Measurements from ENCODE around the gene MYO16. TPM values are rescaled to one million over a fixed set of nuclear protein-coding genes. Genes with fewer than 3 reads are reported as not detected.

MYO16 gene
- total and polyA plus RNA-seq, 2 donors (not counting 1 experiment from before 2014, with no cell fraction given), result under 0.01 to 0.01 TPM

- H3K36me3 ChIP-seq (ENCODE audit: control insufficient read depth, insufficient read depth, low read length), result no peaks in the 10 kb centered on the region
- H3K4me3 ChIP-seq (replicated peaks in 1 of 4; ENCODE audit: control extremely low read depth in 1 of 4, insufficient read depth in 1 of 4, low read depth in 3 of 4, low read length in 4 of 4), result no peak overlapping the region
- no peak overlapping the region for H3K27ac ChIP-seq (ENCODE audit: insufficient read depth, low read length)
- TF ChIP-seq, protein P1, sequence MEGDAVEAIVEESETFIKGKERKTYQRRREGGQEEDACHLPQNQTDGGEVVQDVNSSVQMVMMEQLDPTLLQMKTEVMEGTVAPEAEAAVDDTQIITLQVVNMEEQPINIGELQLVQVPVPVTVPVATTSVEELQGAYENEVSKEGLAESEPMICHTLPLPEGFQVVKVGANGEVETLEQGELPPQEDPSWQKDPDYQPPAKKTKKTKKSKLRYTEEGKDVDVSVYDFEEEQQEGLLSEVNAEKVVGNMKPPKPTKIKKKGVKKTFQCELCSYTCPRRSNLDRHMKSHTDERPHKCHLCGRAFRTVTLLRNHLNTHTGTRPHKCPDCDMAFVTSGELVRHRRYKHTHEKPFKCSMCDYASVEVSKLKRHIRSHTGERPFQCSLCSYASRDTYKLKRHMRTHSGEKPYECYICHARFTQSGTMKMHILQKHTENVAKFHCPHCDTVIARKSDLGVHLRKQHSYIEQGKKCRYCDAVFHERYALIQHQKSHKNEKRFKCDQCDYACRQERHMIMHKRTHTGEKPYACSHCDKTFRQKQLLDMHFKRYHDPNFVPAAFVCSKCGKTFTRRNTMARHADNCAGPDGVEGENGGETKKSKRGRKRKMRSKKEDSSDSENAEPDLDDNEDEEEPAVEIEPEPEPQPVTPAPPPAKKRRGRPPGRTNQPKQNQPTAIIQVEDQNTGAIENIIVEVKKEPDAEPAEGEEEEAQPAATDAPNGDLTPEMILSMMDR (conservative IDR thresholded peaks at IDR 0.05 in 1 of 2, IDR thresholded peaks at IDR 0.05 in 1 of 2; ENCODE audit: low read depth in 1 of 2, low read length in 2 of 2), result no peak
- TF ChIP-seq EZH2 (IDR thresholded peaks at IDR 0.05; ENCODE audit: low read length, missing control alignments), result no peak
- H3K79me2 ChIP-seq (ENCODE audit: control insufficient read depth, insufficient read depth, low read length), result no peaks in the 10 kb centered on the region
- no peak for DNase-seq (ENCODE audit: low read depth in 2 of 2)
- H2AFZ ChIP-seq (ENCODE audit: low read length), result no peak overlapping the region
- H3K9ac ChIP-seq (ENCODE audit: insufficient read depth, low read length), result no peak overlapping the region
- H3K4me1 ChIP-seq (ENCODE audit: control insufficient read depth, extremely low read depth, insufficient read depth, low read length), result peaks cover 11% of the 10 kb centered on the region
- no peaks in the 10 kb centered on the region for H3K27me3 ChIP-seq (ENCODE audit: control insufficient read depth, insufficient read depth, low read length)
- no peaks in the 10 kb centered on the region for H4K20me1 ChIP-seq (ENCODE audit: control insufficient read depth, extremely low read depth, insufficient read depth, low read length)
- no peak overlapping the region for H3K4me2 ChIP-seq (ENCODE audit: extremely low read depth, insufficient read depth, low read length)
- no peaks in the 10 kb centered on the region for H3K9me3 ChIP-seq (ENCODE audit: control insufficient read depth, insufficient read depth, low read depth, low read length)
Measured at GRCh38 chr13:109159650-109160309, 530.4 kb downstream of the MYO16 start.

- no peak overlapping the region for H3K9ac ChIP-seq (ENCODE audit: insufficient read depth, low read length)
- H3K4me1 ChIP-seq (ENCODE audit: control insufficient read depth, extremely low read depth, insufficient read depth, low read length), result peaks cover 8% of the 10 kb centered on the region
- H3K4me2 ChIP-seq (ENCODE audit: extremely low read depth, insufficient read depth, low read length), result no peak overlapping the region
- no peaks in the 10 kb centered on the region for H3K36me3 ChIP-seq (ENCODE audit: control insufficient read depth, insufficient read depth, low read length)
- no peak overlapping the region for H3K4me3 ChIP-seq (replicated peaks in 1 of 4; ENCODE audit: control extremely low read depth in 1 of 4, insufficient read depth in 1 of 4, low read depth in 3 of 4, low read length in 4 of 4)
- no peaks in the 10 kb centered on the region for H3K9me3 ChIP-seq (ENCODE audit: control insufficient read depth, insufficient read depth, low read depth, low read length)
- no peak overlapping the region for H2AFZ ChIP-seq (ENCODE audit: low read length)
- no peaks in the 10 kb centered on the region for H4K20me1 ChIP-seq (ENCODE audit: control insufficient read depth, extremely low read depth, insufficient read depth, low read length)
- H3K79me2 ChIP-seq (ENCODE audit: control insufficient read depth, insufficient read depth, low read length), result no peaks in the 10 kb centered on the region
- no peak overlapping the region for H3K27ac ChIP-seq (ENCODE audit: insufficient read depth, low read length)
- H3K27me3 ChIP-seq (ENCODE audit: control insufficient read depth, insufficient read depth, low read length), result no peaks in the 10 kb centered on the region
- TF ChIP-seq, protein P1 (conservative IDR thresholded peaks at IDR 0.05 in 1 of 2, IDR thresholded peaks at IDR 0.05 in 1 of 2; ENCODE audit: low read depth in 1 of 2, low read length in 2 of 2), result no peak
- no peak for TF ChIP-seq EZH2 (IDR thresholded peaks at IDR 0.05; ENCODE audit: low read length, missing control alignments)
- DNase-seq (ENCODE audit: low read depth in 2 of 2), result no peak
Measured at GRCh38 chr13:109160357-109160756, 530.9 kb downstream of the MYO16 start.

- Histone ChIP-seq H3K27ac (ENCODE audit: insufficient read depth, low read length) (no peak overlapping the region), H2AFZ (ENCODE audit: low read length) (no peak overlapping the region), H3K9me3 (ENCODE audit: control insufficient read depth, insufficient read depth, low read depth, low read length) (no peaks in the 10 kb centered on the region), H3K79me2 (ENCODE audit: control insufficient read depth, insufficient read depth, low read length) (no peaks in the 10 kb centered on the region), H3K4me1 (ENCODE audit: control insufficient read depth, extremely low read depth, insufficient read depth, low read length) (peaks cover 5% of the 10 kb centered on the region), H3K36me3 (ENCODE audit: control insufficient read depth, insufficient read depth, low read length) (no peaks in the 10 kb centered on the region), H3K27me3 (ENCODE audit: control insufficient read depth, insufficient read depth, low read length) (no peaks in the 10 kb centered on the region), H3K9ac (ENCODE audit: insufficient read depth, low read length) (no peak overlapping the region), H3K4me3 (replicated peaks in 1 of 4; ENCODE audit: control extremely low read depth in 1 of 4, insufficient read depth in 1 of 4, low read depth in 3 of 4, low read length in 4 of 4) (no peak overlapping the region), H3K4me2 (ENCODE audit: extremely low read depth, insufficient read depth, low read length) (no peak overlapping the region), H4K20me1 (ENCODE audit: control insufficient read depth, extremely low read depth, insufficient read depth, low read length) (no peaks in the 10 kb centered on the region)
- TF ChIP-seq, protein P1 (conservative IDR thresholded peaks at IDR 0.05 in 1 of 2, IDR thresholded peaks at IDR 0.05 in 1 of 2; ENCODE audit: low read depth in 1 of 2, low read length in 2 of 2), result no peak
- no peak for TF ChIP-seq EZH2 (IDR thresholded peaks at IDR 0.05; ENCODE audit: low read length, missing control alignments)
- DNase-seq (ENCODE audit: low read depth in 2 of 2), result no peak
Measured at GRCh38 chr13:109160887-109161669, 531.7 kb downstream of the MYO16 start.
